HepG2 (cell line): ENCODE measurements around the gene COL18A1. TPM values are rescaled to one million over a fixed set of nuclear protein-coding genes. Genes with fewer than 3 reads are reported as not detected.

ENCODE experiments used
- ATF1 ChIP-seq: IDR thresholded peaks from 2 replicates; pipeline ENCODE4 v1.6.1; 2016; ENCODE audit warnings: mild to moderate bottlenecking, control low read depth
- CBX2 ChIP-seq, 2 experiments: fragments of 200-600 bp in 1 of 2; sonication (generic); formaldehyde crosslinking in 1 of 2; IDR thresholded peaks; 2 replicates each; pipeline versions ENCODE4 v1.7.0 to v1.8.1; 2018 to 2022; ENCODE audit warnings: low read depth in 2 of 2, low read length in 1 of 2, mild to moderate bottlenecking in 1 of 2, missing genetic modification reagents in 1 of 2
- CEBPG ChIP-seq: IDR thresholded peaks from 2 replicates; pipeline ENCODE4 v1.6.1; 2016
- FOXA1 ChIP-seq, 2 experiments: fragments of 450-650 bp in 1 of 2; sonication (generic) in 1 of 2; formaldehyde crosslinking in 1 of 2; IDR thresholded peaks; 2 replicates each; pipeline versions ENCODE4 v1.4.0 to v1.6.1; 2016 to 2020; ENCODE audit warnings: missing genetic modification reagents in 1 of 2
- HNRNPK ChIP-seq: fragments of 200-400 bp; formaldehyde crosslinking; IDR thresholded peaks from 2 replicates; pipeline ENCODE4 v1.6.1; 2018; ENCODE audit warnings: low read length, low read depth, moderate library complexity, mild to moderate bottlenecking; ENCODE audit not compliant: poor library complexity, severe bottlenecking
- HOXA9 ChIP-seq: sonication (generic); formaldehyde crosslinking; IDR thresholded peaks from 2 replicates; pipeline ENCODE4 v1.8.1; 2022; ENCODE audit warnings: missing genetic modification reagents, mild to moderate bottlenecking, moderate library complexity, borderline replicate concordance
- IRF1 ChIP-seq: sonication (generic); formaldehyde crosslinking; IDR thresholded peaks from 2 replicates; pipeline ENCODE4 v1.4.0; 2020; ENCODE audit warnings: low read depth, mild to moderate bottlenecking, missing genetic modification reagents
- MLX ChIP-seq: IDR thresholded peaks from 2 replicates; pipeline ENCODE4 v1.6.1; 2016
- MTF2 ChIP-seq: sonication (generic); formaldehyde crosslinking; IDR thresholded peaks from 2 replicates; pipeline ENCODE4 v1.5.0; 2020; ENCODE audit warnings: missing genetic modification reagents, borderline replicate concordance
- MZF1 ChIP-seq: sonication (generic); formaldehyde crosslinking; IDR thresholded peaks from 2 replicates; pipeline ENCODE4 v1.8.1; 2023; ENCODE audit warnings: mild to moderate bottlenecking, missing genetic modification reagents, borderline replicate concordance
- RFX5 ChIP-seq: IDR thresholded peaks from 2 replicates; pipeline ENCODE4 v1.6.1; 2011; ENCODE audit warnings: low read depth, low read length, improper control_type of control experiment
- SAFB2 ChIP-seq: sonication (generic); formaldehyde crosslinking; IDR thresholded peaks from 2 replicates; pipeline ENCODE4 v1.5.1; 2020; ENCODE audit warnings: missing genetic modification reagents, low read depth, mild to moderate bottlenecking, borderline replicate concordance
- SAP130 ChIP-seq: IDR thresholded peaks from 2 replicates; pipeline ENCODE4 v1.6.1; 2016; ENCODE audit warnings: low read depth
- THRA ChIP-seq: sonication (generic); formaldehyde crosslinking; IDR thresholded peaks from 2 replicates; pipeline ENCODE4 v1.4.0; 2020; ENCODE audit warnings: missing genetic modification reagents, borderline replicate concordance
- ZFAT ChIP-seq: sonication (generic); formaldehyde crosslinking; conservative IDR thresholded peaks from 2 replicates; pipeline ENCODE4 v1.8.1; 2023; ENCODE audit warnings: missing genetic modification reagents, inconsistent platforms
- ZNF646 ChIP-seq: sonication (generic); formaldehyde crosslinking; IDR thresholded peaks from 2 replicates; pipeline ENCODE4 v1.9.0; 2021; ENCODE audit warnings: mild to moderate bottlenecking, missing genetic modification reagents
- ZNF746 ChIP-seq: sonication (generic); formaldehyde crosslinking; IDR thresholded peaks from 2 replicates; pipeline ENCODE4 v1.8.0; 2022; ENCODE audit warnings: mild to moderate bottlenecking, missing genetic modification reagents
- ZNF782 ChIP-seq: sonication (generic); formaldehyde crosslinking; IDR thresholded peaks from 2 replicates; pipeline ENCODE4 v1.4.0; 2020; ENCODE audit warnings: missing genetic modification reagents, mild to moderate bottlenecking, borderline replicate concordance
- ZNF790 ChIP-seq: sonication (generic); formaldehyde crosslinking; IDR thresholded peaks from 2 replicates; pipeline ENCODE4 v1.8.0; 2022; ENCODE audit warnings: missing genetic modification reagents, mild to moderate bottlenecking, borderline replicate concordance
- polyA plus RNA-seq, 8 experiments: library from polyadenylated mRNA; depleted of rRNA in 3 of 8; stranded (reverse) in 7 of 8; unstranded in 1 of 8; fragments of >200 nt; fragmentation: Illumina TruSeq in 4 of 8; extraction: Trizol in 4 of 8; gene quantifications; 2 replicates each; pipeline versions ENCODE4 v1.2.1 to v1.2.3, GENCODE V29; 2011 to 2016; ENCODE audit warnings: low read depth in 4 of 8, missing spikeins in 1 of 8, mixed read lengths in 1 of 8; ENCODE audit not compliant: insufficient read depth in 1 of 8
- total RNA-seq, 5 experiments: library from RNA; depleted of rRNA; stranded (reverse); fragments of >200 nt; fragmentation: Illumina TruSeq; extraction: Trizol; gene quantifications; 2 replicates each; pipeline ENCODE4 v1.2.3, GENCODE V29; 2016; ENCODE audit warnings: low read depth in 1 of 5

The COL18A1 gene
- total and polyA plus RNA-seq, 2 of the 13 experiments (the other 11 are each of a cell fraction or from before 2014, with no cell fraction given), result 79.0 to 102 TPM

GRCh38 chr21:45528981-45529784, 124.2 kb downstream of the COL18A1 start (continued):
- TF ChIP-seq ZNF646, result peak; percentile 99
- no peak for TF ChIP-seq ATF1 (CRISPR knock-in tag)
- no peak for TF ChIP-seq FOXA1 (IDR thresholded peaks at IDR 0.05)
- TF ChIP-seq FOXA1 (CRISPR knock-in tag; IDR thresholded peaks at IDR 0.05), result no peak
- peak; percentile 89 for TF ChIP-seq ZNF746 (CRISPR knock-in tag)
- TF ChIP-seq HNRNPK, result no peak
- TF ChIP-seq ZNF782 (CRISPR knock-in tag), result no peak
- TF ChIP-seq CBX2 (IDR thresholded peaks at IDR 0.05; ENCODE audit: low read depth, low read length), result no peak
- TF ChIP-seq CBX2 (CRISPR knock-in tag; IDR thresholded peaks at IDR 0.05; ENCODE audit: low read depth), result no peak
- no peak; the same call in 1 of the 2 replicates for TF ChIP-seq HOXA9
- no peak for TF ChIP-seq ZFAT (CRISPR knock-in tag)
- TF ChIP-seq RFX5, result no peak
- TF ChIP-seq ZNF790 (CRISPR knock-in tag), result no peak
- TF ChIP-seq MZF1, result no peak
- no peak for TF ChIP-seq CEBPG (CRISPR knock-in tag)
- TF ChIP-seq IRF1 (CRISPR knock-in tag), result no peak
- TF ChIP-seq MTF2, result no peak
- no peak for TF ChIP-seq MLX (CRISPR knock-in tag)
- peak; percentile 56 for TF ChIP-seq SAP130 (CRISPR knock-in tag)
- TF ChIP-seq SAFB2 (CRISPR knock-in tag), result no peak
- no peak for TF ChIP-seq THRA (CRISPR knock-in tag)
